Measurements from ENCODE around the gene CHMP6.

Gene CHMP6

DNA sequence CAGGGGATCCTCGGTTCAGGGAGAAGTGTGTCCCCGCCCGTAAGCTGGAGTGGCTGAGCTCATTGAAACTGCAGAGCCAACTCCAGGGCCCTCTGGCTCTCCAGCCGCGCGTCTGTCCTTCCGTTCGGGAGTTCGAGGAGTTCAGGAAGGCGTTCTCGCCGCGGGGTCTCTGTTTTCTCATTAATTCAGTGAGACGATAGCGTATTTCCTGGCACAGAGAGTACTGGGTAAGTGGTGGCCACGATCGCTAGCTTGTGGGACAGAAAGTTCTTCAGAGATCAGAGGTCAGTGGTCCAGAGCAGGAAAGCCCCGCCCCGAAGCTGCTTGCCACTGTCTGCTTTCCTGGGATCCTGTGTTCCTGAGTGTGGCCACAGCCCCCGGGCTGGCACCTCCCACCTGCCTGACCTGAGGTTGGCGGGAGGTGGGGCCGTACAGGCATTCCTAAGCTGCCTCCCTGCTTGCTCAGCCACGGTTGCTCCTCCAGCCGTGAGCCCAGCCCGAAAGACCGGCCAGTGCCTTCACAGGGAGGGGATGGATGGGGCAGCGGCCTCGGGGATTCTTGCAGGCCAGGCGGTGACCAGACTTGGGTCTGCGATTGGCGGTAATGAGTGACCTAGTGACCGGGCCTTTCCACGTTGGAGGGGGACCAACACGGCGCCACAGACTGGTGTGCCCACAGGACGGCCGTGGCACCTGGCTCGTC lies 52.2 kb downstream of the CHMP6 start:
- no peak for DNase-seq (ENCODE audit: low read depth)

DNA sequence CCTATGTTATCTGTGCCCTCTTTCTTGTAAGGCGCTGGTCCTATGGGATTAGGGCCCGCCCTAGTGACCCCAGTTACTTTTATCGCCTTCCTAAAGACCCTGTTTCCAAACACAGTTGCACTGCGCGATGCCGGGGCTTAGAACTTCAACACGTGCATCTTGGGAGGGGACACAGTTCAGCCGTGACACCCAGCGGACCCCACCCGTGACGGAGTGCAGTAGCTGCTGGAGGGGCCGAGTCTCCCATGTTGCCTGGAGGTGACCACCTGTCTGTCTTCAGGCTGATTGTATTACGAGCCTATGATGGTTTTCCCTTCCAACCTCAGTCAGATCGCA lies 52.8 kb downstream of the CHMP6 start:
- DNase-seq (ENCODE audit: low read depth) = no peak

DNA sequence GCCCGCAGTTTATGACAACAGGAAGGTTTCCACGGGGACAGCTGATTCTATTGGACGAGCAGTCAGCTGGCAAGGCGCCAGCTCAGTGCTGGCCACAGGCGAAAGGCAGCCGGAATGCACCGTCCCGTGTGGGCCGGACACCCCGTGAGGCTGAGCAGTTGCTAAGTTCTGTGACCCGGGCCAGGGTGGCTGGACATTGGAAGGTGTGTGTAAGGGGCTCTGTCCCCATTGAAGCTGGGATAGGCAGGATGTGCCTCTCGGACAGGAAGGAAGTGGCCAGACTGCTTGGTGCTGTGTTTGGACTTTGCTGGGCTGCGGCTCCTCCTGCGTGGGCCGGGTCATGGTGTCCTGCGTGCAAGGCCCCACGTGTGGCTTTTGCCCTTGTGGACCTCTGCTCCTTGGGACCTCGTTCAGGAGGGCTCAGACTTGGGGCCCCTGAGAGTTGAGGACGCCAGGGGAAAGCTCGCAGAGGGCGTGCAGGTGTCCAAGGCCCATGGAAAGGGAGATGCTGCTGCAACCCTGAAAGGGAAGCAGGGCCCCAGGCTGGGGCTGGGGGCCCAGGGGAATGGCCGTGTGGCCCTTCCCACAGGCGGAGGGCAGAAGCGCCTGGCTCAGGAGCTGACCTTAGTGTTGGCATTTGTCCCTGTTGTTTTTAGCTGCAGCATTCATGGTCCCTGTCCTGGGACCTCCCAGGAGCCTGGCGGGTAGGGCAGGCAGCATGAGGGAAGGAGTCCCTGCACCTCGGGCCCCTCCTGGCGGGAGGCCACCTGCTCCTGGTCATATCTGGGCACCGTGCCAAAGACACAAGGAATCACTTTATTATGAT lies 53.3 kb downstream of the CHMP6 start:
- no peak for DNase-seq (ENCODE audit: low read depth)

DNA sequence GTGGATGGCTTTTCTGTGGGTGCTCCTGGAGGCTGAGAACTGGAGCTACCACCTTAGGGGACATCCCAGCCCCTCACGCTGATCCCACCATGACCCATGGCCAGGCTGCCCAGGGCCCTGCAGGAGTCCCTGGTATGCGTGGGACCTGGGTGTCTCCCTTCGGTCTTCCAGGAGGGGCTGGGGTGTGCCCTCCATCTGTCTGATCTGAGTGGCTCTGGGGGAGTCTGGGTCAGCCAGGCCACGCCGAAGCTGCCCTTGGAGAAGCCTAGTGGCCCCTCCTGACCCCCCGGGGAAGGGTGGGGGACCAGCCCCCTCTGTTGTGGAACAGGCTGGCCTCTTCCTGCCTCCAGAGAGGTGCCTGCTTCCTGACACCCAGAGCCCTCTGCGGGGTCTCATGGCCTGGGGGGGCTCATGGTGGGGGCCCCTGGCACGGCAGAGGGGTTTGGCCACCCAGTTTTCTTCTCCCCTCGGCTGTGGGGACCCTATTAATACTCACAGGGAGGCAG lies 54.0 kb downstream of the CHMP6 start:
- DNase-seq (ENCODE audit: low read depth) = no peak

DNA sequence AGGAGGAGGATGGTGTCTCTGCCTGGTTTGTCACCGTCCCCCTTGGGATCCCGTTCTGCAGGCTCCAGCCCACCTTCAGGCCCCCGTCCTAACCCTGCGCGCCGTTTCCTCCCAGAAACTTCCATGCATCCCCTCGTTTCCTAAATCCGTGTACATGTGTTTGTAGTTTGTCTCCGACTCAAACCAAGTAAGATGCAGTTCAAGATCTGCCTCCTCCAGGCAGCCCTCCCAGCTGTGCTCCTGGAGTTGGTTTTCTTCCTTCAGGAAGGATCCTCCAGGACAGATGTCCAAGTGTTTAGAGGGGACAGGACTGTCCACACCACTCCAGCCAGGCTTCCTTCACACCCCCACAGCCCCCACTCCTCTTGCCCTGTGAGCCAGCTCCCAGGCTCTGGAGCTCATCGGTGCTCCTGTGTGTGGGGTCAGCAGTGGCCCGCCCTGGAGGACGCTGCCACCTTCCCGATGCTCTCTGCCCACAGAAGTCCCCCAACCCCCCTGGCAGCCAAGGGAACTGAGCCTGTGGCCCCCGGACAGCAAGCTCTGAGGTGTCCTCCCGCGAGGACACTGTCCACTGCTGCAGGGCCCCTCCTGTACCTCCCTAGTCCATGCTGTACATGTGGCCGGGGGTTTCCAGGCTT lies 54.6 kb downstream of the CHMP6 start:
- no peak for DNase-seq (ENCODE audit: low read depth)

DNA sequence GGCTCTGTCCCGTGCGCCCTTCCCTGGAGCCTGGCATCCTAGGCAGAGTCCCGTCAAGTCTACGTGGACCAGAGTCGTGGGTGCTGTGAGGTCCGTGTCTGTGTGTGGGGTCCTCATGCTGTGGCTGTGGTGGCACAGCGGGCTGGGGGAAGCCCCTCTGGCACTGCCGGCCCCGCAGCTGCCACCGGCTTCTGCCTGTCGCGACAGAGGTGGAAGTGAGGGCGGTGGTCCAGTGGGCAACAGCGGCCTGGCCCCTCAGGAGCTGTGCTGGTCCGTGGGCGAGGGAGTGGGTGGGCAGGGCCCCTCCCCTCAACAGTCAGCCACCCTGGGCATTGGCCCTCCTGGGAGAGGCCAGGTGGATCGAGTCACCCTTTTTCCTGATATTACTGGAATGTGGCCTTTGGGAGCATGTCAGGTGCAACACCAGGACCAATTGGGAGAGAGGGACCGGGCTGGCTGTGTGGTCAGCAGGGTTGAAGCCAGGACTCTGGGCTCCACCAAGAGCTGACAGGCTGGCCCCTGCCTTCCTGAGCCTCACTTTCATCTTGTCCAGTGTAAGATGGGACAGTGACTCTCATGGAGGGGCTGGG lies 55.2 kb downstream of the CHMP6 start:
- no peak for DNase-seq (ENCODE audit: low read depth)

DNA sequence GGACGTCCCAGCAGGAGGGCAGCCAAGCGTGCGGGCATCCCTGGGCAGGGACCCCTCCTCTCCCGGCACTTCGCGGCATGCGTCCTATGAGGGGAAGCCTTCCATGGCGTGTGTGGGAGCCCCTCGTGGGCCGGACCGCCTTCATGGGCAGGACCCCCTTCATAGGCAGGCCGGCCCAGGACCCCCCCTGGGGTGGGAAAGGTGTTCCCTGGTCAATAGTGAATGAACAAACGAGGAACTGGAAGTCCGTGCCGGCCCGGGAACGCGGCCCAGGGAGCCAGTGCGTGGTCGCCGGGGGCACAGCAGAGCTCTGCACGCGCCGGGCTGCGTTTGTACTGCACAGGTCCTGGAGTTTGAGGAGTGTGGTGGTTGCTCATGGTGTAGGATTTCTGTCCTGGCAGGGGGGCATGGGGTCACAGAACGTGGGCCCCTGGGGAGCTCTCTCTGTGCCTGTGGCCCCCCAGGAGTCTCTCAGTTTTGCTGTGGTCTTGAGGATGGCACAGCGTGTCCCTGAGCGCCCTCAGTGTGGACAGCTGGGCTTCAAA lies 57.3 kb downstream of the CHMP6 start:
- no peak for DNase-seq (ENCODE audit: low read depth)

DNA sequence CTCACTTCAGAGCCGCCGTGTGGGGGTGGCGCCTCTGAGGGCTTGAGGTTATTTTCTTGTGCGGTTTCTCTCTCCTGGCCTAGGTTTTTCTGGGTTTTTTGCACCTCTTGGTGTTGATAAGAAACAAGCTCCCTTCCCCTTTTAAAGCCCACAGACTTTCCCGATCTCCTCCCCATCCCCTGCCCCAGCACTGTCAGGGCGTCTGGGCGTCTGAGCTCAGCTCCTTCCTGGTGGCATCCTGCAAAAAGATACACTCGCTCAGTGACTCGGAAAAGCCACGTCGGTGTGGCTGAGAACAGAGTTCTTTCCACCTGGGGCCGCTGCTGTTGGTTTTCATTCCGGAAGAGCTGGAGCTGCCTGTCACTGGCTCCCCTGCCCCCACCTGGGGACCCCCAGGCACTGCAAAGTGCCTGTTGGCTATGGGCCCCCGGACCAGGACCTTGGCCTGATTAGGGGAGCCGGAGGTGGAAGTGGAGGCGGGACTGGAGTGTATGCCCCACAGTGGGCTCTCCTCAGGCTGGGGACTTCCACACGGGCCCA lies 57.8 kb downstream of the CHMP6 start:
- no peak for DNase-seq (ENCODE audit: low read depth)
